Adrenal gland (tissue), 19 donors: Measurements from ENCODE around the gene SCN3A. TPM values are rescaled to one million over a fixed set of nuclear protein-coding genes. Genes with fewer than 3 reads are reported as not detected.

Experiments used
- DNase-seq, 7 donors: peaks; one replicate each; pipeline ENCODE4 v3.0.0-alpha.2; 2019 to 2020
- H3K27ac ChIP-seq, 5 donors: fragments of 200-600 bp; sonication (generic) in 4 of 5; 1 replicate in 3 of 5; 2 replicates in 2 of 5; pipeline versions ENCODE4 v1.5.1 to v1.8.0; 2016 to 2020; ENCODE audit warnings: mild to moderate bottlenecking in 1 of 5
- H3K27me3 ChIP-seq: fragments of 200-600 bp; 2 replicates; pipeline ENCODE4 v1.8.0; 2021
- H3K36me3 ChIP-seq, 2 donors: fragments of 200-600 bp; replicated peaks in 1 of 2; 1 replicate in 1 of 2; 2 replicates in 1 of 2; pipeline versions ENCODE4 v1.5.1 to v1.8.0; 2018 to 2022
- H3K4me1 ChIP-seq, 2 donors: fragments of 200-600 bp; replicated peaks in 1 of 2; 1 replicate in 1 of 2; 2 replicates in 1 of 2; pipeline versions ENCODE4 v1.5.1 to v1.8.0; 2018 to 2021
- H3K4me3 ChIP-seq, 4 donors: fragments of 200-600 bp; sonication (generic) in 3 of 4; one replicate each; pipeline ENCODE4 v1.5.1; 2016 to 2018
- H3K9me3 ChIP-seq, 3 donors: fragments of 200-600 bp; sonication (generic) in 1 of 3; replicated peaks in 1 of 3; 1 replicate in 2 of 3; 2 replicates in 1 of 3; pipeline versions ENCODE4 v1.5.1 to v1.8.0; 2016 to 2021
- POLR2A ChIP-seq, 2 donors: fragments of 450-650 bp; IDR thresholded peaks; one replicate each; pipeline ENCODE4 v1.6.1; 2017; ENCODE audit warnings: antibody characterized with exemption in 2 of 2, mild to moderate bottlenecking in 2 of 2, moderate library complexity in 1 of 2
- WGBS, 4 donors: extraction: QIAGEN DNeasy Blood & Tissue Kit in 2 of 4; methylation state at CpG; one replicate each; pipeline versions ENCODE4 v1.1.5 to v1.1.7; 2013 to 2017; 5-methylcytosine and 5-hydroxymethylcytosine counted together
- intact Hi-C, 2 donors: fragments of 100-400 bp; cut with DNase I; formaldehyde crosslinking; loops; one replicate each; pipeline versions ENCODE4 v1.14.1 to v1.15.0; 2022 to 2023
- long read RNA-seq, 10 donors: library from polyadenylated mRNA in 3 of 10; unstranded in 2 of 10; stranded (forward) in 1 of 10; transcript quantifications; one replicate each; pipeline ENCODE4 v2.0.0 and lab custom pipeline, GENCODE V29; 2021 to 2026
- polyA plus RNA-seq, 3 donors: library from polyadenylated mRNA; stranded (reverse); fragments of 200-250 nt in 2 of 3; fragments of 350-450 nt in 1 of 3; fragmentation: Illumina TruSeq in 1 of 3; extraction: RNeasy Lipid Tissue Mini Kit (QIAGEN cat#74804) in 1 of 3; gene quantifications; one replicate each; pipeline ENCODE4 v1.2.3, GENCODE V29; 2013 to 2014
- total RNA-seq, 9 donors: library from RNA; depleted of rRNA in 4 of 9; stranded (reverse); fragments of >200 nt in 4 of 9; fragments of 120-200 nt in 1 of 9; fragmentation: NEBNext Ultra II Directional in 1 of 9; extraction: Animal tissue kit (Norgen Biotek cat#: 25700) in 1 of 9; gene quantifications; one replicate each; pipeline versions ENCODE4 v1.1.0 to v1.2.4, GENCODE V29; 2013 to 2023
- TF ChIP-seq, protein P1 (sequence below), 6 experiments: fragments of 450-650 bp in 4 of 6; fragments of 200-600 bp in 2 of 6; sonication (generic) in 1 of 6; IDR thresholded peaks; 1 replicate in 5 of 6; 2 replicates in 1 of 6; pipeline versions ENCODE4 v1.5.1 to v1.8.0; 2016 to 2021; ENCODE audit warnings: antibody characterized with exemption in 6 of 6, mild to moderate bottlenecking in 2 of 6, moderate library complexity in 1 of 6
- donor health status: healthy with polysubstance abuse.
- donor health status: Bipolar disorder and iron deficiency.
- donor health status: DM: yes; HTN: yes; CAD: no.
- donor health status: DM: no; HTN: no; CAD: no.
- donor health status: DM: no; HTN: no; CAD: no.
- donor health status: DM: yes; HTN: yes; CAD: no.

Gene SCN3A
- total RNA-seq (1 to 10 TPM in 4 of 9 donors, under 1 TPM in 5; 0.17 to 4.7 (median 0.66) TPM), polyA plus RNA-seq (1 to 10 TPM in 2 of 3 donors, under 1 TPM in 1; 0.47 to 2.5 (median 1.1) TPM)
- long read RNA-seq, donor 1: 0 reads
- long read RNA-seq, donor 2: 0 reads
- long read RNA-seq, donor 3: 0 reads
- long read RNA-seq, donor 4: 0 reads
- long read RNA-seq, donor 5: 0 reads
- long read RNA-seq, donor 6, partial matches to known transcripts: 0 of 1 reads
- long read RNA-seq, donor 6, other reads (novel, unspliced or antisense): 1 of 1 reads
- long read RNA-seq, donor 7: 0 reads
- long read RNA-seq, donor 8: 0 reads
- long read RNA-seq, donor 9: 0 reads
- long read RNA-seq, donor 10: 0 reads

GRCh38 chr2:165203689-165204559 is at the start of gene SCN3A:
Gene SCN3A, minus strand, starts transcription at chr2:165204050. Its CDS starts 27,656 bp downstream, at chr2:165176394.
- Histone ChIP-seq H3K9me3 (no peaks in the 10 kb centered on the region), H3K4me3 (no peak within 1 kb of the TSS), H3K27me3 (no peaks in the 10 kb centered on the region), H3K4me1 (no peaks in the 10 kb centered on the region), H3K36me3 (no peaks in the 10 kb centered on the region), H3K27ac (no peak within 1 kb of the TSS)
- DNase-seq: peak in 6 of 7 donors; percentile 15 to 55 (median 23)
- TF ChIP-seq POLR2A (IDR thresholded peaks at IDR 0.05): no peak
- TF ChIP-seq, protein P1, sequence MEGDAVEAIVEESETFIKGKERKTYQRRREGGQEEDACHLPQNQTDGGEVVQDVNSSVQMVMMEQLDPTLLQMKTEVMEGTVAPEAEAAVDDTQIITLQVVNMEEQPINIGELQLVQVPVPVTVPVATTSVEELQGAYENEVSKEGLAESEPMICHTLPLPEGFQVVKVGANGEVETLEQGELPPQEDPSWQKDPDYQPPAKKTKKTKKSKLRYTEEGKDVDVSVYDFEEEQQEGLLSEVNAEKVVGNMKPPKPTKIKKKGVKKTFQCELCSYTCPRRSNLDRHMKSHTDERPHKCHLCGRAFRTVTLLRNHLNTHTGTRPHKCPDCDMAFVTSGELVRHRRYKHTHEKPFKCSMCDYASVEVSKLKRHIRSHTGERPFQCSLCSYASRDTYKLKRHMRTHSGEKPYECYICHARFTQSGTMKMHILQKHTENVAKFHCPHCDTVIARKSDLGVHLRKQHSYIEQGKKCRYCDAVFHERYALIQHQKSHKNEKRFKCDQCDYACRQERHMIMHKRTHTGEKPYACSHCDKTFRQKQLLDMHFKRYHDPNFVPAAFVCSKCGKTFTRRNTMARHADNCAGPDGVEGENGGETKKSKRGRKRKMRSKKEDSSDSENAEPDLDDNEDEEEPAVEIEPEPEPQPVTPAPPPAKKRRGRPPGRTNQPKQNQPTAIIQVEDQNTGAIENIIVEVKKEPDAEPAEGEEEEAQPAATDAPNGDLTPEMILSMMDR (IDR thresholded peaks at IDR 0.05): peak; percentile 30 to 79 (median 64)
- WGBS, 4 donors: 16 to 19% (median 18%) methylated on average over 8 of the region's 8 CpGs
- intact Hi-C loops: loop anchor here in 1 of 2 donors (5.0 kb wide), 1 partner anchor 187 kb away; no protein-coding TSS in a partner anchor

DNA sequence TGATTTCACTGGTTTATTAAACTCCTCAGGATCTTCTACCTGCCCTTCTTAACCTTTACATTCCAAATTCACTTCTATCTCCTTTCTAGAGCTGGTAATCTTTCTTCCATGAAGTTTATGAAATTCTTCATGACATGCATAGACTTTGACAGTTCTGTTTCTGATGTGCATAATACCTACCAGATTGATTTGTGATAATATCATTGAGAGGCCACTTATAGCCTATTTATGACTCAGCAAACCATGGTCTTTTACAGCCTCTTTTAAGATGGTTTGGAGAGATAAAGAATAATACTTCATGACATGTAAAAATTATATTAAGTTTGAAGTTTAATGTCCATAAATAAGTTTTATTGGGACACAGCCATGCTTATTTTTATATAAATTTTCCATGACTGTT is 49.3 kb upstream of the SCN3A start:
- H3K36me3 ChIP-seq: no peaks in the 10 kb centered on the region
- no peaks in the 10 kb centered on the region for H3K9me3 ChIP-seq
- no peak overlapping the region for H3K4me3 ChIP-seq
- TF ChIP-seq POLR2A (IDR thresholded peaks at IDR 0.05): no peak
- TF ChIP-seq, protein P1 (IDR thresholded peaks at IDR 0.05): no peak
- intact Hi-C loops: no loop called here
- no peaks in the 10 kb centered on the region for H3K4me1 ChIP-seq
- no peaks in the 10 kb centered on the region for H3K27me3 ChIP-seq
- DNase-seq: no peak
- no peak overlapping the region for H3K27ac ChIP-seq

- H3K36me3 ChIP-seq: no peaks in the 10 kb centered on the region
- no peaks in the 10 kb centered on the region for H3K4me1 ChIP-seq
- no peaks in the 10 kb centered on the region for H3K27me3 ChIP-seq
- H3K9me3 ChIP-seq: no peaks in the 10 kb centered on the region
- intact Hi-C loops: no loop called here
- no peak overlapping the region for H3K27ac ChIP-seq
- no peak for DNase-seq
- TF ChIP-seq, protein P1 (IDR thresholded peaks at IDR 0.05): no peak
- no peak for TF ChIP-seq POLR2A (IDR thresholded peaks at IDR 0.05)
- 65 to 75% (median 71%) methylated on average over 4 of the region's 4 CpGs for WGBS, 4 donors
- no peak overlapping the region for H3K4me3 ChIP-seq
These were observed 47.5 kb upstream of the SCN3A start for GRCh38 chr2:165251366-165251765.

GRCh38 chr2:165248238-165248637 is 44.4 kb upstream of the SCN3A start:
- TF ChIP-seq, protein P1 (IDR thresholded peaks at IDR 0.05): no peak
- TF ChIP-seq POLR2A (IDR thresholded peaks at IDR 0.05): no peak
- Histone ChIP-seq H3K27me3 (no peaks in the 10 kb centered on the region), H3K4me1 (no peaks in the 10 kb centered on the region), H3K36me3 (no peaks in the 10 kb centered on the region), H3K4me3 (no peak overlapping the region), H3K27ac (no peak overlapping the region), H3K9me3 (no peaks in the 10 kb centered on the region)
- intact Hi-C loops: loop anchor here (10.0 kb wide), 1 partner anchor 47 kb away; no protein-coding TSS in a partner anchor
- no peak for DNase-seq
- WGBS, 4 donors: 49 to 59% (median 58%) methylated on average over 2 of the region's 2 CpGs
